Ovary (tissue), 9 donors: ENCODE measurements around the gene CELF2. TPM values are rescaled to one million over a fixed set of nuclear protein-coding genes. Genes with fewer than 3 reads are reported as not detected.

Experiments
- DNase-seq, 5 donors: peaks; one replicate each; pipeline ENCODE4 v3.0.0-alpha.2; 2019 to 2020
- H3K27ac ChIP-seq, 2 donors: fragments of 200-600 bp; one replicate each; pipeline versions ENCODE4 v1.5.1 to v1.8.0; 2019 to 2022
- H3K27me3 ChIP-seq: fragments of 200-600 bp; one replicate; pipeline ENCODE4 v1.8.0; 2022
- H3K36me3 ChIP-seq: fragments of 200-600 bp; sonication (generic); one replicate; pipeline ENCODE4 v1.5.1; 2019
- H3K4me1 ChIP-seq: one replicate; pipeline ENCODE4 v1.8.1; 2013; ENCODE audit warnings: mild to moderate bottlenecking, moderate library complexity; ENCODE audit not compliant: insufficient read depth
- H3K4me3 ChIP-seq: fragments of 200-600 bp; sonication (generic); one replicate; pipeline ENCODE4 v1.5.1; 2017
- H3K9me3 ChIP-seq, 2 donors: fragments of 200-600 bp in 1 of 2; sonication (generic) in 1 of 2; one replicate each; pipeline versions ENCODE4 v1.5.1 to v1.8.1; 2013 to 2019; ENCODE audit warnings: mild to moderate bottlenecking in 1 of 2, moderate library complexity in 1 of 2
- CTCF ChIP-seq, 3 donors: fragments of 450-650 bp in 2 of 3; fragments of 200-600 bp in 1 of 3; IDR thresholded peaks; one replicate each; pipeline versions ENCODE4 v1.5.1 to v1.8.0; 2016 to 2022; ENCODE audit warnings: antibody characterized with exemption in 3 of 3, mild to moderate bottlenecking in 1 of 3
- EP300 ChIP-seq: sonication (generic); formaldehyde crosslinking; IDR thresholded peaks from one replicate; pipeline ENCODE4 v1.6.1; 2017; ENCODE audit warnings: antibody characterized with exemption
- POLR2A ChIP-seq: fragments of 450-650 bp; IDR thresholded peaks from one replicate; pipeline ENCODE4 v1.6.1; 2017; ENCODE audit warnings: antibody characterized with exemption, mild to moderate bottlenecking, moderate library complexity
- WGBS, 3 donors: extraction: QIAGEN DNeasy Blood & Tissue Kit in 1 of 3; methylation state at CpG; one replicate each; pipeline versions ENCODE4 v1.1.5 to v1.1.7; 2013 to 2017; 5-methylcytosine and 5-hydroxymethylcytosine counted together
- intact Hi-C, 4 donors: fragments of 100-400 bp; cut with DNase I; formaldehyde crosslinking; loops; one replicate each; pipeline versions ENCODE4 v1.11.0 to v1.15.1; 2022 to 2023
- polyA plus RNA-seq, 2 donors: library from polyadenylated mRNA; stranded (reverse); fragments of 200-250 nt in 1 of 2; fragments of 350-450 nt in 1 of 2; fragmentation: Illumina TruSeq in 1 of 2; extraction: RNeasy Lipid Tissue Mini Kit (QIAGEN cat#74804) in 1 of 2; gene quantifications; one replicate each; pipeline ENCODE4 v1.2.3, GENCODE V29; 2013 to 2014
- total RNA-seq, 7 donors: library from RNA; depleted of rRNA in 2 of 7; stranded (reverse); fragments of >200 nt in 2 of 7; fragmentation: NEBNext Ultra II Directional in 3 of 7; extraction: Animal tissue kit (Norgen Biotek cat#: 25700) in 3 of 7; gene quantifications; one replicate each; pipeline versions ENCODE4 v1.1.0 to v1.2.4, GENCODE V29; 2016 to 2023
- donor health status: DM: no; HTN: no; CAD: no; lungs with moderate emphysema.
- donor health status: DM: no; HTN: no; CAD: no.
- donor health status: Bipolar disorder and iron deficiency.
- donor health status: DM: yes; HTN: yes; CAD: no.
- donor health status: DM: no; HTN: no; CAD: no.
- donor health status: DM: yes; HTN: yes; CAD: no.

The CELF2 gene
- total and polyA plus RNA-seq, 9 donors: 38.8 to 107 (median 69.0) TPM

- Histone ChIP-seq H3K9me3 (no peaks in the 10 kb centered on the region), H3K4me1 (peaks cover 9% of the 10 kb centered on the region), H3K36me3 (no peaks in the 10 kb centered on the region), H3K27me3 (no peaks in the 10 kb centered on the region), H3K4me3 (no peak overlapping the region), H3K27ac (no peak overlapping the region)
- TF ChIP-seq POLR2A: no peak
- no peak for TF ChIP-seq EP300
- no peak for TF ChIP-seq CTCF (IDR thresholded peaks at IDR 0.05)
- intact Hi-C loops: no loop called here
- DNase-seq: no peak
- 64 to 71% (median 69%) methylated on average over 2 of the region's 2 CpGs for WGBS, 3 donors
Measured at GRCh38 chr10:11022213-11022612, 4.5 kb downstream of the CELF2 start.

GRCh38 chr10:11023009-11023953, 5.6 kb downstream of the CELF2 start:
- Histone ChIP-seq H3K4me3 (no peak overlapping the region), H3K27me3 (no peaks in the 10 kb centered on the region), H3K27ac (no peak overlapping the region), H3K4me1 (peaks cover 9% of the 10 kb centered on the region), H3K36me3 (no peaks in the 10 kb centered on the region), H3K9me3 (no peaks in the 10 kb centered on the region)
- DNase-seq: no peak
- intact Hi-C loops: no loop called here
- 91 to 95% (median 92%) methylated on average over 10 of the region's 10 CpGs for WGBS, 3 donors
- TF ChIP-seq CTCF (IDR thresholded peaks at IDR 0.05) (no peak), EP300 (no peak), POLR2A (no peak)

- no peaks in the 10 kb centered on the region for H3K27me3 ChIP-seq
- H3K4me1 ChIP-seq: peaks cover 7% of the 10 kb centered on the region
- WGBS, 3 donors: 88 to 96% (median 92%) methylated on average over 1 of the region's 1 CpG
- no peaks in the 10 kb centered on the region for H3K9me3 ChIP-seq
- intact Hi-C loops: no loop called here
- no peak overlapping the region for H3K4me3 ChIP-seq
- DNase-seq: no peak
- H3K27ac ChIP-seq: no peak overlapping the region
- no peak for TF ChIP-seq EP300
- no peak for TF ChIP-seq CTCF (IDR thresholded peaks at IDR 0.05)
- no peak for TF ChIP-seq POLR2A
- H3K36me3 ChIP-seq: no peaks in the 10 kb centered on the region
Measured at GRCh38 chr10:11024596-11024995, 6.9 kb downstream of the CELF2 start.

GRCh38 chr10:11025978-11026377, 8.3 kb downstream of the CELF2 start:
- WGBS, 3 donors: 80 to 83% (median 81%) methylated on average over 7 of the region's 7 CpGs
- Histone ChIP-seq H3K4me1 (peaks cover 8% of the 10 kb centered on the region), H3K27me3 (no peaks in the 10 kb centered on the region), H3K9me3 (no peaks in the 10 kb centered on the region), H3K27ac (no peak overlapping the region), H3K4me3 (no peak overlapping the region), H3K36me3 (no peaks in the 10 kb centered on the region)
- no peak for DNase-seq
- intact Hi-C loops: no loop called here
- TF ChIP-seq EP300 (no peak), POLR2A (no peak), CTCF (IDR thresholded peaks at IDR 0.05) (no peak)
